Lower leg skin (tissue), 3 donors: ENCODE data around the gene PLS1.

ENCODE experiments used
- CTCF ChIP-seq, 3 donors: fragments of 450-650 bp; IDR thresholded peaks; one replicate each; pipeline ENCODE4 v1.5.1; 2016; ENCODE audit warnings: antibody characterized with exemption in 3 of 3, mild to moderate bottlenecking in 3 of 3, moderate library complexity in 2 of 3
- POLR2A ChIP-seq, 2 donors: fragments of 450-650 bp; IDR thresholded peaks; one replicate each; pipeline ENCODE4 v1.6.1; 2016 to 2017; ENCODE audit warnings: antibody characterized with exemption in 2 of 2, mild to moderate bottlenecking in 1 of 2, moderate library complexity in 1 of 2

- TF ChIP-seq CTCF (IDR thresholded peaks at IDR 0.05) (no peak), POLR2A (IDR thresholded peaks at IDR 0.05) (no peak)
Observed at GRCh38 chr3:142636664-142637063, 40.5 kb downstream of the PLS1 start.
